NCI-H1436 (cell line): ENCODE results near the gene NOD2.

Source experiments
- DNase-seq: peaks from one replicate; lab custom pipeline; 2025; lab: John Stamatoyannopoulos, UW

The NOD2 gene

DNA sequence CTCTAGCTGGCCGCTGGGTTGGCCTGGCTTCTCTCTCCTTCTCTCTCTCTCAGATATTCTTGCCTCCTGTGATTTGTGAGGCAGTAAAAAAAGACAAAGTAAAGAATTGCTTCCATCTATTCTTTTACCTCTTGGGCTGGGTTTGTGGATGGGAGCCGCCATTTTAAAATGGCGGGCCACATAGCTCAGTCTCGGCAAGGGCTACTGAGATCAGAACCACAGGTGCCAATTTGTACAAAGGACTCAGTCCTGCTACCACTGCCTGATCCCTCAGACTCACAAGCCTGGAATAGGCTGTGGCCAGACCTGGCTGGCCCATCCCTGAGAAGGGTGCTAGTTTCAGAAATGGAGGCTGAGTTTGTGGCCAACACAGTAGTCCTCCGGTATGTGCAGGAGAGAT, 24.1 kb downstream of the NOD2 start:
- DNase-seq, result no peak

- DNase-seq, result no peak
Measured at GRCh38 chr16:50718061-50718760, 24.8 kb downstream of the NOD2 start.

- DNase-seq, result no peak
Measured at GRCh38 chr16:50718761-50719400, 25.5 kb downstream of the NOD2 start.

GRCh38 chr16:50719401-50720337, 26.3 kb downstream of the NOD2 start:
- no peak for DNase-seq

- DNase-seq, result no peak
Measured at GRCh38 chr16:50721549-50722404, 28.4 kb downstream of the NOD2 start.

DNA sequence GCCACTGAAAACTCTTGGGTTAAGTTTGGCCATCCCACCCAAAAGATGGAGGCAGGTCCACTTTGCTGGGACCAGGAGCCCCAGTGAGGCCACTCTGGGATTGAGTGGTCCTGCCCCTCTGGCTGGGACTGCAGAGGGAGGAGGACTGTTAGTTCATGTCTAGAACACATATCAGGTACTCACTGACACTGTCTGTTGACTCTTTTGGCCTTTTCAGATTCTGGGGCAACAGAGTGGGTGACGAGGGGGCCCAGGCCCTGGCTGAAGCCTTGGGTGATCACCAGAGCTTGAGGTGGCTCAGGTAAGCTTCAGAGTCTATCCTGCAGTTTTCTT, 29.0 kb downstream of the NOD2 start:
- DNase-seq, result no peak

DNA sequence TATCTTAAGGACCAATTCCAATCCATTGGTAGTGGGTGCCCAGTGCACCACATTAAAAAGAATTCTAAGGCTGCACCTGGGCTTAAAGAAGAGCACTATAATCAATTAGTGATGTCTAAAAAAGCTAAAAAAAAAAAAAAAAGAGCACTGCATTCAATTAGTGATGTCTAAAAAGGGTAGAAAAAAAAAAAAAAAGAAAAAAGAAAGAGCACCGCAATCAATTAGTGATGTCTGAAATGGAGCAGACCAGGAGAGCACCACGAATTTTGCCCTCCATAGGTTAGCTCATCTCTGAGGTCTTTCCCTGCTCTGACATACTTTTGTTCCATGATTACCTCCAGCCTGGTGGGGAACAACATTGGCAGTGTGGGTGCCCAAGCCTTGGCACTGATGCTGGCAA, 29.6 kb downstream of the NOD2 start:
- no peak for DNase-seq

- no peak for DNase-seq
Measured at GRCh38 chr16:50724306-50724705, 30.9 kb downstream of the NOD2 start.

- no peak for DNase-seq
Measured at GRCh38 chr16:50731130-50731988, 38.0 kb downstream of the NOD2 start.

- no peak for DNase-seq
Measured at GRCh38 chr16:50731989-50732832, 38.8 kb downstream of the NOD2 start.

DNA sequence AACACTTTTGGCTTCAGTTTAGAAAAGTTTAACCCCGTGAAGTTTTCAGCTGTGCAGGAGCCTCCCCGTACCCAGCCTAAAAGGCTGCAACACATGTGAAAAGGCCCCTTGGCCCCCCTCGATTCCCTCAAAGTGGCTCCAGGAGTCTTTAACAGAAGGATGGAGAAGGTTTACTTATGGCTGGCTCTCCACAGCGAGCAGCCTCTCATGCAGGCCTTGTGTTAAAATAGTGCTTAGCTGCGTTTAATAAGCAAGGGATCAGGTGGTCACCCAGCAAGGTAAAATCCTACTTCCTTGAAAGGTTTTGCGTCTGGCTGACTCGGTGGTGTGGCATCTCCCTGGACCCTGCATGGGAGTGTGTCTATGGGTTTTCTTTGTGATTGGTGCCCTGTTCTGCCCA, 40.1 kb downstream of the NOD2 start:
- DNase-seq, result no peak

DNA sequence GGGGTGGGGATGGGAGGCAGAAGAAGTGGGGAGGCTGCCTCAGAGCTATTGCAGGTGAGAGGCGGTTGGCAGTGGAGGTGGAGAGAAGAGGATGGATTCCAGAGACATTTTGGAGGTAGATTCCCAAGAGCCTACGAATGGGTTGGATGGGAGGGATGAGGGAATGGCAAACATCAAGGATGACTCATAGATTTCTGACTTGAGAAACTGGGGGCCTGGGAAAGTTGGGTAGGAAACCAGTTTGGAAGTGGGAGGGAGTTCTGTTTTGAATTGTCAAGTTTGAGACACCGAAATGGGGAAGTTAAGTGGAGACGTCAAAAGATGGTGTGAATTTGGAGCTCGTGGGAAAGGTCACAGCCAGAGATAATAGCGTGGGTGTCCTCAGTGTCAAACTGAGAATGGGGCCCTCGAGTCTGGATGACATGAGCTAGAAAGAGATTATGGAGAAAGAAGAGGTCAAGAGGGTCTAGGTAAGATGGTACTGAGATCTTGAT, 42.3 kb downstream of the NOD2 start:
- DNase-seq, result no peak

GRCh38 chr16:50736448-50736847, 43.0 kb downstream of the NOD2 start:
- DNase-seq, result no peak

GRCh38 chr16:50737420-50737959, 44.1 kb downstream of the NOD2 start:
- no peak for DNase-seq

DNA sequence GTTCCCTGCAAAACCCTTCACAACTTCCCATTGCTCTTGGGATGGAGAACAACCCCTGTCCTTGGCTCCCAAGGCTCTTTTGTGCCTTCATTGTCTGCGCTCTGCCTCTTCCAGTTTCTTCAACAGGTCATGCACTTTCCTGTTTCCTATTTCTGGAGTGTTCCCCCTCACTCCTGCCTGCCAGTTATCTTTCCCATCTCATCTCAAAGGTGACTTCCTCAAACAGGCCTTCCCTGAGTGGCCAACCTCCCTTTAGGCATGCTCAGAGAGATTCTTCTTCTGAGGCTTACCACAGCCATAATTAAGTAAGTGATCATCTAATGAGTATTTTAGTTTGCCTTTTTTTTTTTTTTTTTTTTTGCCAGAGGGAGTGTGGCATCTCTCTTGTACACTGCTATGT, 45.6 kb downstream of the NOD2 start:
- no peak for DNase-seq

DNA sequence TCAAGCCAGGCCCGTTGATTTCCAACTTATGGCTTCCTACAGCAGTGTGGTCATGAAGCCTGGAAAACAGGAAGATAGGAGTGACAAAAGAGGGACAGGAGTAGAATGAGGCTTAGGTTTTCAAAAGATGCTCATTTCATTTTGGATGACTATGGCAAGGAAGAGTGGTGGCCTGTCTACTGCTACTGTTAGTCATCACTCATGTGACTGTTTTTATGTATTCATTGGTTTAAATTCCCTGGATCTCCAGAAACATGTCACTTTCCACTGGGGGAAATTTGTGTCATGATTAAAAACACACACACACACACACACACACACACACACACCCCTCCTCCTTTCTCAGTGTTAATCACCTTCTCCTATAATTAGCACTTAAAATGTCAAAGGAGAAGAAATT, 47.3 kb downstream of the NOD2 start:
- DNase-seq, result no peak

DNA sequence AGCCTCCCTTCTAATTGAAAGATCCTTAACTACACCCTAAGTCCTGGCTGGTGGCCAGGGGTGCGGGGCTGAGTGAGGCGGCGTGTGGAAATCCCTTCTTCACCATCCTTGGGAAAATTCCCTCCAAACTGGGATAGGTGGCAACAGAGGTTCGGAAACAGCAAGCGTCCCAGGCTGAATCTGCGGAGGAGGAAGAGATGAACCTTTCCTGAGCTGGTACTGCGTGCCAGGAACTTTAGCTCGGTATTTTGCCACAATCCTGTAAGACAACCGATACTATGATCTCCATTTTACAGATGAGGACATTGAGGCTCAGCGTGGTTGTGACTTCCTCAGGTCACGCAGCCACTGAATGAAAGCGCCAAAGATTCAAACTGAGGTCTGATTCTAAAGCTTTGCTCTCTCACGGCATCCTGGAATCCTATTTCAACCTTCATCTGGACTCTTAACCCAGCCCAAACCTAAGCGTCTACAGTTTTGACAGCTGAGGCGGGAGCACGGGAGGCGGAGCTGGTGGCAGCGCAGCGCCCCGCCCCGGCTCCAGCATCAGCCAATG, 47.9 kb downstream of the NOD2 start:
- DNase-seq, result no peak

- peak; percentile 98 for DNase-seq
Measured at GRCh38 chr16:50741781-50742575, 48.6 kb downstream of the NOD2 start, which contains the start of gene CYLD. TSS of gene CYLD (plus strand) at chr16:50742086. CDS start at chr16:50749699, 7,613 bp downstream.
